GM18502 (cell line): ENCODE results near the gene MYLK.

Experiments used
- ATAC-seq: cut with Tn5 transposase; IDR thresholded peaks from one replicate; pipeline ENCODE4 v1.9.1; 2021; ENCODE audit warnings: mild to moderate bottlenecking; ENCODE audit not compliant: unreplicated experiment, poor library complexity

MYLK gene

GRCh38 chr3:123878807-123879206 lies 5.3 kb downstream of the MYLK start:
- no peak for ATAC-seq

DNA sequence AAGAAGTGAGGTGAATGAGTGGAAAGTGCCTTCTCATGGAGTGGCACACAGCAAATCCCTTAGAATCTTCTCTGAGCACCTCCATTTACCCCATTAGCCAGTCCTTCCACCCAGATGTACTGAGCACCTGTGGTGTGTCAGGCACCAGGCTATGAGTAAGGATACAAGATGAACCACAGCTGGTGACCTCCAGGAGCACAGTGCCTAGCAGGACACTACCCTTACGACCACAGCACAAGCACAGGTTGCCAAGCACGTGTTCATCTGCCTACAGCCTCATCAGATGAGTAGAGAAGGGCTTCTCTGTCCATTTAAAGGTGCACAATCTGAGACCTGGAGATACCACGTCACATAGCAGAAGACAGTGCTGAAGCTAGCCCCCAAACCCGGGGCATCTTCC lies 6.2 kb downstream of the MYLK start:
- ATAC-seq = no peak

GRCh38 chr3:123877466-123877865 lies 6.7 kb downstream of the MYLK start:
- ATAC-seq = no peak

DNA sequence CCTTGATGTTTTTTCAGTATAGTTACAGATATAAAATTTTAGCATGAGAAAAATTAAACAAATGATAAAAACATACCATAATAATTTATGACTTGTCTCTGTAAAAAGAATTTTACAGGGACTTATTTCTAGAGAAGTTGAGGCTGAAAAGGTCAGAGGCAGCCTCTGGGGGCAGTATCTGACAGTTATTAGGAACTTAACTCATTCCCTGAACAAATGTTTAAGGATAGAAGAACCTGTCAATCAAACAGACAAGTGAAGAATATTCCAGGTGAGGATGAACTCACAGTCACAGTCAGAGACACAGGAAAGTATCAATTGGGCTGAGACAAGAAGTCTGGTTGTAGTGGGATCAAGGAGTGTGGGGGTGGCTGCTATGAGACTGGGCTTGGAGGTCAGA lies 7.3 kb downstream of the MYLK start:
- ATAC-seq = no peak

GRCh38 chr3:123872621-123873020 lies 11.5 kb downstream of the MYLK start:
- ATAC-seq = no peak

DNA sequence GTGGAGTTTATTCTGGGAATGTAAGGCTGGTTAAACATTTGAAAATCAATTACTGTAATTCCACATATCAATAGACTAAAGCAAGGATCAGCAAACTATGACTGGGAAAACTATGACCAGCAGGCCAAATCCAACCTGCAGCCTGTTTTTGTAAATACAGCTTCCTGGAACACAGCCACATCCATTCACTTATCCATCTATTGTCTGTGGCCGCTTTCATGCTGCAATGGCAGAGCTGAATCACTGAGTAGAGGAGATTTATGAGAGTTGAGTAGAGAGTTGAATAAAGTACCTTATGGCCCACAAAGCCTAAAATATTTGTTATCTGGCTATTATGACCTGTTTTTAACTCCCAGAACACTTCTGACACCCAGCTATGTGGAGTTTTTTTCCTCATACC lies 12.2 kb downstream of the MYLK start:
- no peak for ATAC-seq

GRCh38 chr3:123870033-123870432 lies 14.1 kb downstream of the MYLK start:
- ATAC-seq = no peak

- no peak for ATAC-seq
Observed at GRCh38 chr3:123869165-123869564, 15.0 kb downstream of the MYLK start.

DNA sequence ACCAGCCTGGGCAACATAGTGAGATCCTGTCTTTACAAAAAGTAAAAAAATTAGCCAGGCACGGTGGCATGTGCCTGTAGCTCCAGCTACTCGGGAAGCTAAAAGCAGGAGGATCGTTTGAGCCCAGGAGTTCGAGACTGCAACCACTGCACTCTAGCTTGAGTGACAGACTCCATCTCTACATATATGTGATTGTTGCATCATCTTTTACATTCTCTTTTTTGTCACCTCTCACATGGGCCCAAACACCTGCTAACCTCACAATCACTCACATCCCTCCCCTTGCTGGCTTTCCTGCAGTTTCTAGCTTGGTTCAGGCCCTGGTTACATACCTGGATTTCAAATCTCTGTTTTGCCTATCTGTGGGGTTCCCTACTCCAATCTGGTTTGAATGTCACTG lies 19.4 kb downstream of the MYLK start:
- no peak for ATAC-seq

- no peak for ATAC-seq
Observed at GRCh38 chr3:123862152-123862551, 22.0 kb downstream of the MYLK start.

GRCh38 chr3:123861081-123861836 lies 22.9 kb downstream of the MYLK start:
- no peak for ATAC-seq

DNA sequence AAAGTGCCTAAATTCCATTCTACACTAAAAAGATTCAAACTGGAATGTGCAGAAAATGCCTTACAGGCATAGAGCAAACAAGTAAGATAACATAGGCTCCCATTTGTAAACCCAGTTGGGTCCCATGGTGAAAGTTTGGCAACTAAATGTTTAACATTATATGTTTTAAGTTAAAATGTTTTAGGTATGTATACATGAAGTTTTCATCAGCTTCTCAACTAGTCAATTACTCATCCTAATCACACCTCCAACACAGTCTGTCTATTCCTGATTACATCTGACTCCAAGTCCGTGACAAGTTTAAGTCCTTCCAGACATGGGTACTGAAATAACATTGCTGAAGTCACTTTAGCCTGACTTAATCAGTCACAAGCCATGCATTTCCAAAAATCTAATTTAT lies 25.0 kb downstream of the MYLK start:
- ATAC-seq = no peak

- ATAC-seq = no peak
Observed at GRCh38 chr3:123854905-123855304, 29.2 kb downstream of the MYLK start.

DNA sequence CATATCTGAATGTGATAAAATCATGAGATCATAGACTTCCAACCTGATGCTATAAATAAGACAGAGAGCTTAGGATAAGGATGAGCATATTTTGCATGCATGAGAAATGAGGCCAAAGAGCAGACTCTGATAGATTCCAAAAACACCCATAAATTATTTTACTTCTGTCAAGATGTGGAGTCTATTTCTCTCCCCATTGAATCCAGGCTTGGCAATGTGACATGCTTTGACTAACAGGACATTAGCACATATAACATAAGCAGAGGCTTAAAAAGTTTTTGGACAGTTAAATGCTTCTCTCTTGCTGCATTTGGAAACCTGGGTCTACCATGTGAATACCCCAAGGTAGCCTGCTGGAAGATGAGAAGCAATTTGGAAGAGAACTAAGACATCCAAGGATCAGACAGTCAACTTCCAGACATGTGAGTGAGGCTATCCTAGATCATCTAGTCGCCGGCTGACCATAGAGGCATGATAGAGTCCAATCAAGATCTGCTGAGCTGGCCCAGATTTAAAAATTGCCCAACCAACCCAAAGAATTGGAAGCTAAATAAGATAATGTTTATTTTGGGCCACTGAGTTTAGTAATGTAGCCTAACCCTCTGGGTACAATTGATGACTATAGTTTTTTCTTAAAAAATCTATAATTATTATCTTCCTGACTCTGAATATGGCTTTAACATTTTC lies 30.3 kb downstream of the MYLK start:
- ATAC-seq = no peak

GRCh38 chr3:123847209-123847608 lies 36.9 kb downstream of the MYLK start:
- no peak for ATAC-seq

DNA sequence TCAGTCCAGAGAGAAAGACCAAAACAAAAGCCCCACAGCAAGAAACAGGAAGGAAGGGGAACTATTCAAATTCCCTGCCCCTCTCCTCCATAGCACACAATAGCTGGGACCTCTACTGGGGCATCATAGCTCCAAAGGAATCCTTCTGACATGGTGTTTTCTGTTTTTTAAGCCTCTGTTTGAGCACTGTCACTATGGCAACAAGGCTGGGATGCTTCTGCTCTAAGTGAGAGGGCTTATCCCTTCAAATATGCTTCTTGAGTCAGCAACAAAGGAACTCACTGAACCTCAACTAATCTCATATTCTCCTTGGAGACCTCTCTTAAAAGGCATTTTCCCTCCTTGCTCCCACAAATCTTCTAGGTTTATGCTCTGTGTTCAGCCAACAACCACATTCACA lies 40.5 kb downstream of the MYLK start:
- ATAC-seq = no peak

DNA sequence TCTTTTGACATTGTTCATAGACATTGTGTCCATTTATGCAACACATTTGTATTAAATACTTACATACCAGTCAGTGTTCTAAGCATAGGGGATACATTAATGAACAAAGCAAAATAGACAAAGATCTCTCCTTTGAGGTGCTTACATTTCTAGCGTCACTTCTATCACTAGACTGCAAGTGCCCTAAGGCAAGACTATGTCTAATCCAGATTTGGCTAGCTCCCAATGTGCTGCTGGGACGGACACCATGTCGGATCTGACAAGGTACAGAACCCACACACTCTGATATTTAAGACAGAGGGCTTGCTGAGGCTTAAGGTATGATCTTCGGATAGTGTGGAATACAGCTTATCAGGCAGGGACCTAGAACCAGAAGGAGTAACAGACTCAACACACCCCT lies 41.4 kb downstream of the MYLK start:
- no peak for ATAC-seq

DNA sequence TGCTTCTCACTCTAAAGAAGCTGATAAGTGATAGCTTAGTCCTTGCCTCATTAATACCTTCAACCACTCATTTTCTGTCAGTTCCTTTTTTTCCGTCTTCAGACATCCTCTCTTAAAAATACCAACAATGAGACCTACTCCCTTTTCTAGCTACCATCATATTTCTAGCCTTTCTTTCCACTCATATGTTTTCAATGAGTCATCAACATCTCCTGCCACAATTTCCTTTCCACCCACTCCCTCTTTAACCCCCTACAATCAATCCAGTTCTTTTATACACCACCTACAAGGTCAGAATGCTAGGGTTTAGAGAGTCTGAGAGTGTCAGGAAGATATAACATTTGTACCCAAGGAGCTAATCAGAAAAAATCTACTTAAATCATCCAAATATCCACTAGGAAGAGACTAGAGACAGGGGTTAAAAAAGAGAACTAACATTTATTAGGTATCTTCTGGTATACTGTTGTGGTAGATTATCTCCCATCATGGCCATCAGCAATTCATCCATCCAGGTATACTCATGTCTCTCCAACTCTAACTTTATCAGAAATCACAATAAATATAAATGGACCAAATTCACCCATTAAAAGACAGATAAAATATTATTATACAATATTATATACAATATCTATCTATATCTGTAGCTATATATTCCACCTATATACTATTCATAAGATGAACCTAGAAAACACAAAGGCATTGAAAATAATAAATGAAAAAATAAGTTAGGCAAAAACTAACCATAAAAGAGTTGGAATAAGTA lies 42.5 kb downstream of the MYLK start:
- ATAC-seq = no peak

DNA sequence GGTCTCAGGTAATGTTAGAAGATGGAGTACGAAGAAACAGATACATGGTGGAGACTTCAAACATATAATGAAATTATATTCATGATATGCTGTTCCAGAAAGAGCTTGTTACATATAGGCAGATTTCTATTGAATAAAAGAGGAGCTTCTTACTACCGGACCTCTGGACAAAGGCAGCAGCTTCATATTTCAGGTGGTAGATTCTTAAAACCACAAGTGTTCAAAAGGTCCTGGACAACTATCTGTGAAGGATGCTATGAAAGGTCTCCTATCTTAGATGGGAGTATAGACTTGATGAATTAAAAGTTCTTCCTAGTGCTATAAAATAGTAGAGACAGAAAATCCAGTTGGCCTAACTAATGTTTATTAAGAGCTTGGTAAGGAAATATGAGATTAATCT lies 43.2 kb downstream of the MYLK start:
- no peak for ATAC-seq

- no peak for ATAC-seq
Observed at GRCh38 chr3:123837858-123838257, 46.3 kb downstream of the MYLK start.

GRCh38 chr3:123834631-123835030 lies 49.5 kb downstream of the MYLK start:
- ATAC-seq = no peak
